ENCODE results near the gene OGFR. TPM values are rescaled to one million over a fixed set of nuclear protein-coding genes. Genes with fewer than 3 reads are reported as not detected.

The OGFR gene
- total RNA-seq, 2 experiments from 2014 or later = 53.5 to 54.1 TPM

DNA sequence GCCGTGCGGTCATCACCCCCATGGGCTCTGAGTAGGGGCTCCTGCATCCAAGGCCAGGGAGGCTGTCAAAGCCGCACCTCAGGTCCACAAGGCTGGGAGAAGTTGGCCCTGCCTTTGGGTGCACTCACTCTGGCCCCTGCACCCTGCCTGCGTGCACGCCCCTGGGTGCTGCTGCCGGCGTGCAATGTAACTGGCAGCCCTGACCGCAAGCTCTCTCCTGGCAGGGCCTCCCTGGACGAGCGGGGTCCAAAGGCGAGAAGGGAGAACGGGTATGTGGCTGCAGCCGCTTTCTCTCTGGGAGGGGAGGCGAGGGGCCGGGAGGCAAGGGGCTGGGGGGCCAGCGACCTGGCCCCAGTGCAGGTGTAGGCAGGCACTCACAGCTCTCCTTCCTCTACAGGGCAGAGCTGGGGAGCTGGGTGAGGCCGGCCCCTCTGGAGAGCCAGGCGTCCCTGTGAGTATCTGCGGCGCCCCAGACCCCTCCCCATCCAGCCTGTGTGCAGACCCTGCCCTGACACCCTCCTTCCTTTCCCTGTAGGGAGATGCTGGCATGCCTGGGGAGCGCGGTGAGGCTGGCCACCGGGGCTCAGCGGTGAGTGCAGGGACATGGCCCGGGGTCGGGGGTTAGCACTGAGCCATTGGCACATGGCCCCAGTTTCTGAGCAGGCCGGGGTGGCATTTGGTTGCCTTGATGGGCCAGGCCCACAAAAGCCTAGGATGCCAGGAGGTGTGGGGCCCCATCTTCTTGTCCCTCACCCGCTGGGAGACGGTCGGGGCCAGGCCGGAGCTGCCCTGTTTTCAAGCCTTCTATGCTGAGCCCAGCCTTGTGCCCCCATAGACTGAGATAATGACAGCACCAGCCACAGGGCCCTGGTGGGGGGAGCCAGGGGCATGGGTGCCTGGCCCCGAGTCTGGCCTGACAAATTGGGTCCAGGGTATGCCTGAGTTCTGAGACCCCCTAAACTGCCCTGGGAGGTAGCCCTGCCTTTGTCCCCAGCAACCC lies 24.9 kb downstream of the OGFR start:
- CTCF ChIA-PET = no interaction called here
- POLR2A ChIA-PET = no interaction called here

DNA sequence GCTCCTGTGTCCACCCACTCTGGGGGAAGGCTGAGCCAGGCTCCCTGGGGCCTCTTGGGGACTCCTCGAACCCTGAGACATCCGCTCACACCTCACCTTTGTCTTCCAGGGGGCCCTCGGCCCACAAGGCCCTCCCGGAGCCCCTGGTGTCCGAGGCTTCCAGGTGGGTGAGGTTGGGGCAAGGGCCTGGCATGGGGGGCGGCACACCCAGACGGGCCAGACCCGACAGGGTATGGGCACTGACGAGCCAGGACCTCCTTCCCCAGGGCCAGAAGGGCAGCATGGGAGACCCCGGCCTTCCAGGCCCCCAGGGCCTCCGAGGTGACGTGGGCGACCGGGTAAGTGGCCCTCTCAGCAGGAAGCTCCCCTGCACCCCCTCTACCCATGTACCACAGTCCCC lies 25.6 kb downstream of the OGFR start:
- ChIA-PET POLR2A (no interaction called here), CTCF (no interaction called here)

DNA sequence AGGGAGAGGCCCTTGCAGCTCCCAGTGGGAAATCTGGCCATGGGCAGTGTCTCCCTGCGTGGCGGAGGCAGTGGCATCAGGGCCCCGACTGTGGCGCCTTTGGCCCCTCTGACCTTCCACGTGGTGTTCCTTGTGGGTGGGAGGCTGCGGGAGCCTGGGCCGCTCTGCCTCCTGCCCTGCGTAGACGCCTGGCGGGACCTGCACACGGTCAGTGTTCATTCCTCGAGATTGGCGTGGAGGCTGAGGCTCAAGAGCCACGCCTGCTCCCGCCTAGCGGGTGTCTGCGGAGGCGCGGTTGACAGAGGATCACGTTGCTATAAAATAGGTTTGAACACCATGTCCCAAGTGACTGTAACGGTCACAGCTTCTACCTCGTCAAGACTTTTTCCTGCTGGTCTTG lies 26.2 kb downstream of the OGFR start:
- POLR2A ChIA-PET = no interaction called here
- CTCF ChIA-PET = interaction anchor here (1.3 kb wide), 1 partner anchor 23 kb away, joined by 3 read pairs; no protein-coding TSS in a partner anchor

DNA sequence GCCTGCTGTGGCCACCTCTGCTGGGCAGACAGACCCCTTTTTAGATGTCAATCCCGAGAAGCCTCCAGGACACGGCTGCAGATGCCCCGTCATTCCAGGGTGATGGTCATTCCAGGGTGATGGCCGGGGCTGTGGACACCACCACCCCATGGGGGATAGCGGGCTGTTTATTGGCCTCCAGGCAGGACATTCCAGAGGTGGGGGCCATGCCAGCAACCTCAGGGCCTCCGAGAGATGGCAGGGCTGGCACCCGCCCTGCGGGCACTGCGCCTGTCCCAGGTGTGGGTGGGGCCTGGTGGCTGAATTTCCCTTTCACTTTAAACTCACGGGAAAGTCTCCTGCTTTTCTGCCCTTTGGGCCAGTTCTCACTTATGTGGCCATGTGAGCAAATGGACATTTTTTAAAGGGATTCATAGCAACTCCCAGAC lies 26.7 kb downstream of the OGFR start:
- CTCF ChIA-PET = interaction anchor here (1.3 kb wide), 1 partner anchor 24 kb away, joined by 3 read pairs; no protein-coding TSS in a partner anchor

DNA sequence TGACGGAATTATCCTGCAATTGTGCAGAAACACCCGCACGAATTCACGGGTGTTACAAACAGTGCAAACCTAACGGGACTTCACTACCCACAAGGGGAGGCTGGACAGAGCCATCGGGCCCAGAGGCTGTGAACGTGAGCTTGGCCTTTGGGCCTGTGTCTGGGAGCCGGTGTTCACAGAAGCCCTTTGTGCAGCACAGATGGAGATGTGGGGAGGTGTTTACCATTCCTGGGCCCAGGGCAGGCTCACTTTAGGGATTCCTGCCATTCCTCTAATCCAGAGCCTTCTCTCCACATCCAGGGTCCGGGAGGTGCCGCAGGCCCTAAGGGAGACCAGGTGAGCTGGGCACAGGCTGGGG lies 27.2 kb downstream of the OGFR start:
- ChIA-PET POLR2A (no interaction called here), CTCF (interaction anchor here (1.3 kb wide), 1 partner anchor 24 kb away, joined by 3 read pairs; no protein-coding TSS in a partner anchor)

More for the DNA sequence above, 26.7 kb downstream of the OGFR start:
- POLR2A ChIA-PET = no interaction called here

DNA sequence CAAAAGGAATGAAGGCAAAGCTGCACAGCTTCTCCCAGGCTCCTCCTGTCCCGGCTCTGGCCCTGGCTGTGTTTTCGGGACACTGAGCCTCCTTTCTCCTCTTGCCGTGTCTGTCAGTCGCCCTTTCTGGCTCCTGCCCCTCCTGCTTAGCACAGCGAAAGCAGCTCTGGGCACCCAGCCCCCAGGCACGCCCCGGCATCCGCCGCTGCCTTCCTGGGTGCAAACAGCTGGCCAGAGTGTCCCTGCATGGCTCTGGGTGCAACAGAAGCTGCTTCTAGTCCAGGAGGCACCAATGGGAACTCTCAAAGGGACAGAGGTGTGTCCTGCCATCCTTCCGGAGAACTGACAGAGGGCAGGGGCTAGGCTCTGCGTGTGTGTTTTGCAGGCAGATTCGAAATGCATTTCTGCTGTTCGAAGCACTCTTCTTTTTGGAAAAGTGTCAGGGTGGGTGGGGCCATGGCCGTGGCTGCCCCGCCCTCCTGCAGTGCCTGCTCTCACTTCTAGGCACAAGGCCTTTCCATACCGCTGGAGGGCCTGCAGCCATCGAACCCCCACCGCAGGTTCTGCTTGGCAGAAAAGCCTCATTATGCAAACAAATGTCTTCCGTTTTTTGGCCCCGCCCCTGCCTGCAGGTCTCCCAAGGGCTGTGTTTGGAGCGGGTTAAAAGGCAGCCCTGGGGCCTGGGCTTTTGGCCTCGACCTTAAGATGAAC lies 27.7 kb downstream of the OGFR start:
- ChIA-PET POLR2A (no interaction called here), CTCF (interaction anchor here (1.3 kb wide), 1 partner anchor 25 kb away, joined by 3 read pairs; no protein-coding TSS in a partner anchor)

DNA sequence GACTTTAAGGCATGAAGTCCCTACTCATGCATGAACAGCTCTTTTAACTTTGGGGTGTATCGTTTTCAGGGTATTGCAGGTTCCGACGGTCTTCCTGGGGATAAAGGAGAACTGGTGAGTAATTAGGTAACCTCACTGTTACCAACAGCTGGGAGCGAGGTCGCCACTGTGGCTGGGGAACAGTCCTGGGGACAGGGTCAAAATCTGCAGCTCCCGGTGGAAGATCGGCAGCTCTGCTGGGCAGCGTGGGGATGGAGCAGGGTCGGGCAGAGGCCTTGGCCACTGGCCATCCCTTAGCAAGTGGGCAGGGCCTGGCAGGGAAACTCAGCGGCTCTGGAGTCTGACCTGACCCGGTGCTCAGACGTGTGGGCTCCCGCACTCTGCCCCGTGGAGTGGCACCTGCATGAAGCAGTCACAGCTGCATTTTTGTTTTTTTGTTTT lies 28.3 kb downstream of the OGFR start:
- ChIA-PET CTCF (no interaction called here), POLR2A (no interaction called here)

DNA sequence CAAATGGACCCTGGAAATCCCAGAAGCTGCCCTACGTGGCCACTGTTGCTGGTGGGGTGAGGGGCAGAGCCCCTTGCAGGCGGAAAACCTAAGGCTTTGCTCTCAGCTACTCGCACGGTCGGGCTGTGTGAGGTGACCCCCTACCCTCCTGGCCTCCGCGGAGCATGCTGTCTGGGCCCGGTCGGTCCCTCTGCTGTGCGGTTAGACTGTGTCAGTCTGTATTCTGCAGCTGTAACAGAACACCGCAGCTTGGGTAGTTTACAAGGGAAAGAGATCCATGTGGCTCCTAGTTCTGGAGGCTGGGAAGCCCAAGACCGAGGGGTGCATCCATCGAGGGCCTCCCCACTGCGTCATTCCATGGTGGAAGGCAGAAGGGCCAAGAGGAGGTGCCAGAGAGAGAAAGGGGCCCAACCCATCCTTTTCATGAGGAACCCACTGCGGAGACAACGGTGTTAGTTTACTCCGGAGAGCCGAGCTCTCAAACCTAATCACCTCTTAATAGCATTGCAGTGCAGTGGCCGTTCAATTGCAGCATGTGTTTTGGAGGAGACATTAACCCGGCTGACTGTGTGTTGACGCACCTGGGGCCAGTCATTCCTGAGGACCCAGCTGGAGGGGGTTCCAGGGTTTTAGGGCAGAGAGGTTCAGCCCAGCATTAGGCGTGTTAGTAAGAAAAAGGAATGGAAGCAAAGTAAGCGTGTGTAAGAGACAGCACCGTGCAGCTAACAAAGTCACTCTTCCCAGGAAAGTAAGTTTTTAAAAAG lies 30.5 kb downstream of the OGFR start:
- CTCF ChIA-PET = interaction anchor here (0.7 kb wide), 1 partner anchor 244 kb away, joined by 3 read pairs; no protein-coding TSS in a partner anchor
- POLR2A ChIA-PET = no interaction called here

DNA sequence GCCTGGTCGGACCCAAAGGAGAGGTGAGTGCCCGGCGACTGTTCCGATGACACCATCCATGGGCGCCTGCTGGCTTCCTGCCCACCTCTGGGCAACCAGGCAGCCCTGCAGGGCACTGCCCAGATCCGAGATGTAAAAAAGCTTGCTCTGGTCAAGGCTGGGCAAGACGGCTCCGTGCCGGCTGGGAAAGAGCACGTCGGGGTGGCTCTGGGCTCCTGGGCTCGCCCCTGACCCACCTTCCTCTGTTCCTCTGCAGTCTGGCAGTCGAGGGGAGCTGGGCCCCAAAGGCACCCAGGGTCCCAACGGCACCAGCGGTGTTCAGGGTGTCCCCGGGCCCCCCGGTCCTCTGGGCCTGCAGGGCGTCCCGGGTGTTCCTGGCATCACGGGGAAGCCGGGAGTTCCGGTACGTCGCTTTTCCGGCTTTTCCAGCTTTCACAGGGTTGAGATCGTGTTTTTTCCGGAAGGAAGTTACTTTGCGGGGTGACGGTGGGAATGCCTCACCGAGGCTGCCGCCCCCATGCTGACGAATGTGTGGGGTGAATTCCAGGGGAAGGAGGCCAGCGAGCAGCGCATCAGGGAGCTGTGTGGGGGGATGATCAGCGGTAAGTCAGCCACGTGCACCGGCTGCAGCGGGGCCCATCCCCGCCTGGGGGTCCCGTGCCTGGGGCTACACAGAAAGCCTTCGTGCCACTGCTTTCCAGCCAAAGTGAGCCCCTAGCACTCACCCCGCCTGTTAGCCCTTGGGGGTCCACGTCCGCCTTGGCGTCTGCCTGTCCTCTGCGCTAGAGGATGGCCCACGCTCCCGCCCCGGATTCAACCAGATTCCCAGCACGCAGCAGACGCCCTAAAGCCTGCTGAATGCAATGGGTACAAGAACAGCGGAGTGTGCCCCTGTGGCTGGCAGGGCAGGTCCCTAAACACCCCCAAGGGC lies 31.6 kb downstream of the OGFR start:
- CTCF ChIA-PET = no interaction called here
- POLR2A ChIA-PET = no interaction called here

DNA sequence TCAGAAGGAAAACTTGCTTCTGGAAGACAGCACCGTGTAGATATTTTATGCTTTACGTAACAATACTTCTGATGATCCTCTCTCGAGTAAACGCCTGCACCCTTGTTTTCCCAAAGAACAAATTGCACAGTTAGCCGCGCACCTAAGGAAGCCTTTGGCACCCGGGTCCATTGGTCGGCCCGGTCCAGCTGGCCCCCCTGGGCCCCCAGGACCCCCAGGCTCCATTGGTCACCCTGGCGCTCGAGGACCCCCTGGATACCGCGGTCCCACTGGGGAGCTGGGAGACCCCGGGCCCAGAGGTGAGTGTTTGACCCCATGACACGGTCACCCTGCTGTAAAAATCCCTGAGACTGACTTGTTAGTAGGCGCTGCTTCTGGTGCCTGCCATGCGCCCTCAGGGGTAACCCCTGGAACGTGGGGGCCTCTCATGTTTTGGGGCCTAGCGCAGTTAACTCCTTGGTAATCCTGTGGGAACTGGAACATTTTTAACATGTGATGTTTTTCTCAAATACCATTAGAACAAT lies 32.4 kb downstream of the OGFR start:
- CTCF ChIA-PET = no interaction called here
- POLR2A ChIA-PET = no interaction called here

DNA sequence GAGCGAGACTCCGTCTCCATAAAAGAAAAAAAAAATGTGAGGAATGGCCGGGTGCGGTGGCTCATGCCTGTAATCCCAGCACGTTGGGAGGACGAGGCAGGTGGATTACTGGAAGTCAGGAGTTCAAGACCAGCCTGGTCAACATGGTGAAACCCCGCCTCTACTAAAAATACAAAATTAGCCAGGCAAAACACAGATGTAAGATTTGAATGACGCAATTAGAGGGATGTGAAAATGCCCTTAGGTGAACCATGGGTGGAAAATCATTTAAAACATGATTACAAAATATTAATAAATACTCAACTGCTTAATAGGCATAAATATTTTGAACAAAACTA lies 33.1 kb downstream of the OGFR start:
- CTCF ChIA-PET = no interaction called here
- POLR2A ChIA-PET = no interaction called here

DNA sequence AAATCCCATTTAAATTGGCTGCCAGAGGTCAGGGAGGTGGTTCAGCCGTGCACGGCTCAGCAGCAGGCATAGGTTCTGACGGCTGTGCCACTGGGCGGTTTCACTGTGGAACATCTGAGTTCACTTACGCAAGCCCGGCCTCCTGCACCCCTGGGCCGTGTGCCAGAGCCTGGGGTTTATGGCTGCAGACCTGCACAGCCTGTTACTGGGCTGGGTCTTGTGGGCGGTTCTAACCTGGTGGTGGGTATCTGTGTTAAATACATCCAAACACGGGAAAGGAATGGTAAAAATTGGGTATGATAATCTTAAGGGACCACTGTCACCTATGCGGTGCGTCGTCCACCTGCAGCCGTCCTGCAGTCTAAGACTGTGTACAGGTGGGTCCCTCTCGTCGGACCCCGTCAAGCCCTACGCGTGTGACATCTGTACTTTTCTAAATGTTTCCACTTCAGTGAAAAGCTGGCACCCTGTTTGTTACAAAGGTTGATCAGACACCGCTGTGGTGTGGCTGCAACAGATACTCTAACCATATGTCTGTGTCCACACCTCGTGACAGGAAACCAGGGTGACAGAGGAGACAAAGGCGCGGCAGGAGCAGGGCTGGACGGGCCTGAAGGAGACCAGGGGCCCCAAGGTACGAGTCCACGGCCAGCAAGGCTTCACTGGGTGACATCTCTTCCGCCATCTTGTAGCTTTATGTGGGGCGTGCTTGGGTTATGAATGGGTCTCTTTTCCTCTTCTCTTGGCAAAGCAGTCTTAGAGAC lies 33.7 kb downstream of the OGFR start:
- ChIA-PET CTCF (no interaction called here), POLR2A (no interaction called here)

DNA sequence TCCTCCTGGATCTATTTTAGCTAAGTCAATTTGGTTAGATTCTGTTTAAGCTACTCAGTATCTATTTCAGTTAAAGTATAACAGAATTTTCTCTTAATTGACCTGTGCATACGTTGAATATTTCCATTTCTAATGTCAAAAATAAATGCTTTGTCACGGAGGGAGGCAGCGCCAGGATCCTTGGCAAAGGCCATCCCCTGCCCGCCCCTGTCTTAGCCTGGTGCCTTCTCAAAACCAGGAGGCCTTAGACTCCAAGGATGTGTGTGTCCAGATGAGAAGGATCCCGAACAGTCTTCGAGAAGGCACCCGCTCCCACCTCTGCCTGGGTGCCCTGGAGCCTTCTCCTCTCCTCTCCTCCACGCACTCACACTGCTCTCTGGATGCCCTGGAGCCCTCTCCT lies 34.6 kb downstream of the OGFR start:
- CTCF ChIA-PET = no interaction called here
- POLR2A ChIA-PET = no interaction called here

DNA sequence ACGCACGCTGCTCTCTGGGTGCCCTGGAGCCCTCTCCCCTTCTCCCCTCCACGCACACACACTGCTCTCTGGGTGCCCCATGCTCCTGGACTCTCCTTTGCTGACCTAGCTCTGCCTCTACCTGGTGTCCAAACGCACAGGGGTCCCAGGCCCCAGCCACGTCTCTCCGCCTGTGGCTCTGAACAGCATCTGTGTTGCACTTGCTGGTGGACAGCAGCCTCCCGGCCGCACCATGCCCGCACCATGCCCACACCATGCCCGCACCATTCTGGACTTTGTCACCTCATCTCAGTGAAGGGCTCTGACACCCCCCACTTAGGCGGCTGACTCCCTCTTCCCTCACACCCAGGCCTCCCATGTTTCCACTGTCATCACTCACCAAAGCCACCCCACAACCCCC lies 35.2 kb downstream of the OGFR start:
- POLR2A ChIA-PET = no interaction called here

DNA sequence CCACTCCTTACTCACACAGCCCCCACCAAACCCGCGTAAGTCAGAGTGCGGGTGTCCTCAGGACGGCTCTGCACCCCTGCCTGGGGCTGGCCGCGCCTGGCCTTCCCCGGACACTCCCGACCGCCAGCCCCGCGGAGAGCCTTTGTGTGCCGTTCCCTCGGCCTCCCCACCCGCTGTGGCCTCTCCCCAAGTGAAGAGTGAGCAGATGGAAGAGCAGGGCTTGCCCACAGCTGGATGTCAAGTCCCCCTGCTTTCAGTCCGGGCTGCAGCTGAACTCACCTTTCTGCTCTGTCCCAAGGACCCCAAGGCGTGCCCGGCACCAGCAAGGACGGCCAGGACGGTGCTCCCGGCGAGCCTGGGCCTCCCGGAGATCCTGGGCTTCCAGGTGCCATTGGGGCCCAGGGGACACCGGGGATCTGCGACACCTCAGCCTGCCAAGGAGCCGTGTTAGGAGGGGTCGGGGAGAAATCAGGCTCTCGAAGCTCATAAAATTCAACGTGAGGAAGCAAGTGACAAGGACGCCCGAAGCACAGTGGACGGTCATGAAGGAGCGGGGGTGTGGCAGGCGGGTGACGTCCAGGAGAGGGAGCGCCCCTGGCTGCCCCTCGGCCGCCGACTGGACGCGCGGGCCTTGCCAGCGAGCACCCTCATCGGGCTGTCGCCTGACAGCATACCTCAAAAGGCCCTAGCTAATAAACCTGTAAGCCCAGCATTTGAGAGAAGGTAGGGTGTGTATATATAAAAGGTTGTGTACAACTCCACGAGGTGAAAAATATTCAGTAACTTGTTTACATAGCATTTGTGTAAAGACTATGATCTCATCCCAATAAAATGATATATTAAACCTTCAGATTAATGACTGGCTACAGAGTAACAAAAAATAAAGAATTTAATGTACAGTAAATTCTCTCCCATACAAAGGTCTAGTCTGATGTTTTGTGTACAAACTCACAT lies 35.9 kb downstream of the OGFR start:
- ChIA-PET POLR2A (no interaction called here), CTCF (no interaction called here)

More for the DNA sequence above, 35.2 kb downstream of the OGFR start:
- CTCF ChIA-PET = no interaction called here

DNA sequence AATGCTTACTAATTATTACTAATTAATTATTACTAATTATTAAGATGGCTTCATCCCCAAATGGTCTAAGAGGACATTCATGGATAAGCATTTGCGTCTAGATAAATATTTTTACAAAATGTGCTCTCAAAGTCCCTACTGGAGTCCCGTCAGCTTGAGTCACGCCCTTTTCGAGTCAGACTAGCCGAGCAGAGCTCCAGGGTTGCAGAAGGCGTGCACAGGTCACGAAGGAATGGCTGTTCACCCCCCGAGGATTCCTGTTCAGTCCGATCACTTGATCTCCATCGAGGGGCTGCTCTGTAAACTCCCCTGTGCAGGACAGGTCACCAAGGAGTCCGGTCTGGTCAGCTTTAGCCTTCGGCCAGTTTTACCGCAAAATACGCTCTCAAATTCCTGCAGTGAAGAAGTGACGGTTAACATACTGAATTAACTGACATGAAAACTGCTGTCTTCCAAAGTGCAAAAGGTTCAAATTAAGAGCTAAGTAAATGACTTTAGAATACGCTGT lies 37.1 kb downstream of the OGFR start:
- ChIA-PET CTCF (no interaction called here), POLR2A (no interaction called here)

DNA sequence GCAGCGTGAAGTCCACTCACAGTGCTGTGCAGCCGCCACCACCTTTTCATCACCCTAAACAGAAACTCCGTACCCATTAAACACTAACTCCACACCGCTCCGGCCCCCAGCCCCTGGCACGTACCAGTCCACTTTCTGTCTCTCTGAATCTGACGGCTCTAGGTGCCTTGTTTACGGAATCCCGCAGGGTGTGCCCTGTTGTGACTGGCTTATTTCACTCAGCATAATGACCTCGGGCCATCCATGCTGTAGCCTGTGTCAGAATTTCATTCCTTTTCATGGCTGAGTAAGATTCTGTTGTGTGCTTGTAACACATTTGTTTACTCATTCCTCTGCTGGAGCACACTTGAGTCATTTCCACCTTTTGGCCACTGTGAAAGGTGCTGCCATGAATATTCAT lies 39.0 kb downstream of the OGFR start:
- ChIA-PET CTCF (no interaction called here), POLR2A (no interaction called here)

All from activated CD8-positive, alpha-beta memory T cell treated with anti-CD3 and anti-CD28 coated beads for 36 hours (primary cell).